ENCODE results near the gene GSX2. TPM values are rescaled to one million over a fixed set of nuclear protein-coding genes. Genes with fewer than 3 reads are reported as not detected.

The GSX2 gene
- total and polyA plus RNA-seq, 2 of the 8 experiments (the other 6 are each of a cell fraction or from before 2014, with no cell fraction given), result not detected

DNA sequence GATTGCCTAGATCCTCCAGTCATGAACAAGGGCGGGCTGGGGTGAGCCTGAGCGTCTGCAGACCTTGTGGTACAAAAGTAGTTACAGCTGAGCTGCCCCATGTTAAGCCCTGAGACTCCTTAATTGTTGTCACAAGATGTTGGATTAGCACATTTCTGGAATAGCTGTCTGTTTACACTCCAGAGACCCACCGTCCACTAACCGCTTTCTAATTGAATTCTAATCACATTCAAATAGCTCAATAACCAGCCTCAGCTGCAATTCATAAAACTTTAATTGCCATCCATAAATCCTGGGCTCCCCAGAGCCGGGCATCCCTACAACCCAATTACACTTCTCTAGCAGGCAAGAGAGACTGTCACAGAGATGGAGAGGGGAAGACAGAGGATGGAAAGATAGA, 1.6 kb upstream of the GSX2 start (continued):
- TF ChIP-seq, protein P1, sequence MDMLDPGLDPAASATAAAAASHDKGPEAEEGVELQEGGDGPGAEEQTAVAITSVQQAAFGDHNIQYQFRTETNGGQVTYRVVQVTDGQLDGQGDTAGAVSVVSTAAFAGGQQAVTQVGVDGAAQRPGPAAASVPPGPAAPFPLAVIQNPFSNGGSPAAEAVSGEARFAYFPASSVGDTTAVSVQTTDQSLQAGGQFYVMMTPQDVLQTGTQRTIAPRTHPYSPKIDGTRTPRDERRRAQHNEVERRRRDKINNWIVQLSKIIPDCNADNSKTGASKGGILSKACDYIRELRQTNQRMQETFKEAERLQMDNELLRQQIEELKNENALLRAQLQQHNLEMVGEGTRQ (IDR thresholded peaks at IDR 0.05; ENCODE audit: low read length), result no peak
- TF ChIP-seq BRCA1 (IDR thresholded peaks at IDR 0.05; ENCODE audit: low read depth, low read length) (no peak), TEAD4 (IDR thresholded peaks at IDR 0.05; ENCODE audit: low read depth, low read length) (no peak)

All from H1 (cell line).